Muscle of back (tissue), 10 donors: Measurements from ENCODE around the gene TMED1. TPM values are rescaled to one million over a fixed set of nuclear protein-coding genes. Genes with fewer than 3 reads are reported as not detected.

ENCODE experiments used
- polyA plus RNA-seq, 10 donors: library from polyadenylated mRNA; unstranded; fragments of 120-200 nt; gene quantifications; one replicate each; pipeline ENCODE4 v1.2.1, GENCODE V29; 2013; ENCODE audit not compliant: insufficient read length in 10 of 10

The TMED1 gene
- polyA plus RNA-seq, 10 donors: 26.9 to 45.0 (median 33.6) TPM

Other genes with a start within 250 kb of the TMED1 start
- 1 to 10 TPM in 2 of 10 donors, under 1 TPM in 4, not detected in 4; 0.23 to 2.9 (median 0.43) TPM for gene AP1M2, start 248.9 kb downstream of the TMED1 start, polyA plus RNA-seq
- 100 to 1,000 TPM; 112 to 146 (median 132) TPM for gene SLC44A2, start 210.7 kb downstream of the TMED1 start, polyA plus RNA-seq
- gene ILF3, start 181.9 kb downstream of the TMED1 start, polyA plus RNA-seq: 100 to 1,000 TPM; 126 to 193 (median 157) TPM
- 10 to 100 TPM; 20.0 to 40.3 (median 29.4) TPM for gene QTRT1, start 134.8 kb downstream of the TMED1 start, polyA plus RNA-seq
- gene DNM2, start 118.1 kb downstream of the TMED1 start, polyA plus RNA-seq: 10 to 100 TPM; 60.7 to 83.2 (median 72.5) TPM
- gene C19orf38, start 12.2 kb upstream of the TMED1 start, polyA plus RNA-seq: 1 to 10 TPM; 1.6 to 4.7 (median 2.6) TPM
- gene CARM1, start 35.3 kb upstream of the TMED1 start, polyA plus RNA-seq: 10 to 100 TPM; 48.9 to 66.5 (median 57.1) TPM
- gene YIPF2, start 92.4 kb upstream of the TMED1 start, polyA plus RNA-seq: 10 to 100 TPM; 18.4 to 33.6 (median 24.7) TPM
- 10 to 100 TPM; 13.8 to 18.8 (median 16.8) TPM for gene TIMM29, start 92.6 kb upstream of the TMED1 start, polyA plus RNA-seq
- 100 to 1,000 TPM in 3 of 10 donors, 10 to 100 TPM in 7; 78.0 to 110 (median 93.9) TPM for gene SMARCA4, start 124.8 kb upstream of the TMED1 start, polyA plus RNA-seq